HFF-Myc (cell line): ENCODE data around the gene PDE3B.
"Not testable (repeated sequence)": the region's sequence is repeated elsewhere in the genome, so short reads cannot be mapped to it uniquely, and the experiment has no call there.

Experiments
- DNase-seq: peaks from one replicate; pipeline ENCODE4 v3.0.0-alpha.2; 2011; ENCODE audit warnings: low read depth; ENCODE audit errors: extremely low read depth
- H3K4me3 ChIP-seq: replicated peaks from 2 replicates; pipeline ENCODE4 v1.5.1; 2011; ENCODE audit warnings: low read depth, mild to moderate bottlenecking, control low read depth, low read length
- TF ChIP-seq, protein P1 (sequence below): IDR thresholded peaks from 2 replicates; pipeline ENCODE4 v1.5.1; 2012; ENCODE audit warnings: mild to moderate bottlenecking, low read depth, low read length, control low read depth; ENCODE audit errors: missing control alignments

Gene PDE3B

DNA sequence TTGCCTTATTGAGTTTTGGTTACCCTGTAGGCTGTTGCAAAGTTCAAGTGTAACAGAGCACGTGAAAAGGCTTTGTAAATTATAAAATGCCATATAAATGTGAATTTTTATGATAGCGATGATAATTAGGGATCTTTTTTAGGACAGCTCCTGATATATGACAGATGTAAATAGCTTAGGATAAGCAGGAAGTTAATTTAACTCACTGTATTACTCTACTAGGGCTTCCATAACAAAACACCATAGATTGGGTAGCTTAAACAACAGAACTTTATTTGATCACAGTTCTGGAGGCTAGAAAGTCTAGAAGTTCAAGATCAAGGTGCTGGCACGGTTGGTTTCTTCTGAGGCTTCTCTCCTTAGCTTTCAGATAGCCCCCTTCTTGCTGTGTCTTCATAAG lies 17.0 kb upstream of the PDE3B start:
- TF ChIP-seq, protein P1, sequence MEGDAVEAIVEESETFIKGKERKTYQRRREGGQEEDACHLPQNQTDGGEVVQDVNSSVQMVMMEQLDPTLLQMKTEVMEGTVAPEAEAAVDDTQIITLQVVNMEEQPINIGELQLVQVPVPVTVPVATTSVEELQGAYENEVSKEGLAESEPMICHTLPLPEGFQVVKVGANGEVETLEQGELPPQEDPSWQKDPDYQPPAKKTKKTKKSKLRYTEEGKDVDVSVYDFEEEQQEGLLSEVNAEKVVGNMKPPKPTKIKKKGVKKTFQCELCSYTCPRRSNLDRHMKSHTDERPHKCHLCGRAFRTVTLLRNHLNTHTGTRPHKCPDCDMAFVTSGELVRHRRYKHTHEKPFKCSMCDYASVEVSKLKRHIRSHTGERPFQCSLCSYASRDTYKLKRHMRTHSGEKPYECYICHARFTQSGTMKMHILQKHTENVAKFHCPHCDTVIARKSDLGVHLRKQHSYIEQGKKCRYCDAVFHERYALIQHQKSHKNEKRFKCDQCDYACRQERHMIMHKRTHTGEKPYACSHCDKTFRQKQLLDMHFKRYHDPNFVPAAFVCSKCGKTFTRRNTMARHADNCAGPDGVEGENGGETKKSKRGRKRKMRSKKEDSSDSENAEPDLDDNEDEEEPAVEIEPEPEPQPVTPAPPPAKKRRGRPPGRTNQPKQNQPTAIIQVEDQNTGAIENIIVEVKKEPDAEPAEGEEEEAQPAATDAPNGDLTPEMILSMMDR: no peak
- DNase-seq: no peak
- H3K4me3 ChIP-seq: no peak overlapping the region

DNA sequence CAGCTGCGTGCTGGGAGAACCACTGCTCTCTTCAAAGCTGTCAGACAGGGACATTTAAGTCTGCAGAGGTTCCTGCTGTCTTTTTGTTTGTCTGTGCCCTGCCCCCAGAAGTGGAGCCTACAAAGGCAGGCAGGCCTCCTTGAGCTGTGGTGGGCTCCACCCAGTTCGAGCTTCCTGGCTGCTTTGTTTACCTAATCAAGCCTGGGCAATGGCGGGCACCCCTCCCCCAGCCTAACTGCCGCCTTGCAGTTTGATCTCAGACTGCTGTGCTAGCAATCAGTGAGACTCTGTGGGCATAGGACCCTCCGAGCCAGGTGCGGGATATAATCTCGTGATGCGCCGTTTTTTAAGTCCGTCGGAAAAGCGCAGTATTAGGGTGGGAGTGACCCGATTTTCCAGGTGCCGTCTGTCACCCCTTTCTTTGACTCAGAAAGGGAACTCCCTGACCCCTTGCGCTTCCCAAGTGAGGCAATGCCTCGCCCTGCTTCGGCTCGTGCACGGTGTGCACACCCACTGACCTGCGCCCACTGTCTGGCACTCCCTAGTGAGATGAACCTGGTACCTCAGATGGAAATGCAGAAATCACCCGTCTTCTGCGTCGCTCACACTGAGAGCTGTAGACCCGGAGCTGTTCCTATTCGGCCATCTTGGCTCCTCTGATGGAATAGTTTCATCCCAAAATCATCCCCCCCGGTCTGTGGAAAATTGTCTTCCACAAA lies 9.9 kb upstream of the PDE3B start:
- H3K4me3 ChIP-seq, DNase-seq: not testable (repeated sequence)

DNA sequence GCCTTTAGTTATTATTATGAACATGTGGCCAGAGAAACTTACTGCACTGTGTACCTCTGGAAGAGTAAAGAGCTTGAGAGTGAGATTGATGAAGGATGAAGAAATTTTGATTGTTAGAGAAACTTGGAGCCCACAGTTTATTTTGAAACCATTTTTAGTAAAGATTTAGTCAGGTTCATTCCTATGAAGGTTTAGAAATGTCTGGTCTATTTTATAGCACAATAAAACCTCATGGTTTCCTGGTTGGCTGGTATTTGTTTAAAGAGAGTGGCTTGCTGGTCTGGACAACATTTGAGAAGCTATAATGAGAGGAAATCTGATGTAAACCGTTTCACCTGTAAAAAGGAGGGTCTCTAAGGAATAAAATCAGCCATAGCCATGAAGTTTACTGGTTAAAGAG lies 8.8 kb upstream of the PDE3B start:
- TF ChIP-seq, protein P1: no peak
- no peak for DNase-seq
- H3K4me3 ChIP-seq: no peak overlapping the region

DNA sequence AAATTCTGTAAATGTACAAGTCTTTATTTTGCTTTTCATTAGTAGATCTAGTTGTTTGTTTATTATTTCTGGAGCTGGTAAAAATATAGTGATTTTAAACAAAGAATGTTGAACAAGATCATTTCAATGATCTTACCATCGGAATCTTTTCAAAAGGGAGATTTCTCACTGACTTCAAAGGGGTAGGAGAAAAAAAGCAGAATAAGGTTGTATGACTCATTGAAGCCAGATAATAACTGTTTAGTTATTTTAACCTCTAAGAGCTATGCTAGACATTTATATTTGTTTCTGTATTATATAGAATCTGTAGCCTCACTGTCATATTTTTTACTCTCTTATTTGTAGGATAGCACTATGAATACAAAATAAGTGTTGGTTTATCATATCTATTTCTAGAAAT lies 8.1 kb upstream of the PDE3B start:
- no peak for DNase-seq
- TF ChIP-seq, protein P1: no peak

DNA sequence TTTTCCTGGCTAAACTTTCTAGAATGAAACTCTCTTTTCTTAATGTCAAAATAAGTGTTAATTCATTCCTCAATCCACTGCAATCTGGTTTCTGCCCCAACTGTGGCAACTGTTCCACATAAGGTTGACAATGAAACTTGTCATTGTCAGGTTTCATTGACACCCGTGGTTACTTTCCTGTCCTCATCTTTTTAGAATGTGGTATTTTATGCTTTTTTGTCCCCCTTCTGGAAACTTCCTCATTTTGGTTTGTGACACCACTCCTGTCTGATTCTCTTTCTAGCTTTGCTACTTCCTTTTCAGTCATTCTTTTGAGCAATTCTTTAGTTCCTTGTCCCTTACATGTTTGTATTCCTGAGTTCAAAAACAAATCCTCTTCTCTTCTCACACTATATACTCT lies 7.5 kb upstream of the PDE3B start:
- DNase-seq: no peak
- TF ChIP-seq, protein P1: no peak
- H3K4me3 ChIP-seq: no peak overlapping the region

More for the DNA sequence above, 8.1 kb upstream of the PDE3B start:
- H3K4me3 ChIP-seq: no peak overlapping the region

DNA sequence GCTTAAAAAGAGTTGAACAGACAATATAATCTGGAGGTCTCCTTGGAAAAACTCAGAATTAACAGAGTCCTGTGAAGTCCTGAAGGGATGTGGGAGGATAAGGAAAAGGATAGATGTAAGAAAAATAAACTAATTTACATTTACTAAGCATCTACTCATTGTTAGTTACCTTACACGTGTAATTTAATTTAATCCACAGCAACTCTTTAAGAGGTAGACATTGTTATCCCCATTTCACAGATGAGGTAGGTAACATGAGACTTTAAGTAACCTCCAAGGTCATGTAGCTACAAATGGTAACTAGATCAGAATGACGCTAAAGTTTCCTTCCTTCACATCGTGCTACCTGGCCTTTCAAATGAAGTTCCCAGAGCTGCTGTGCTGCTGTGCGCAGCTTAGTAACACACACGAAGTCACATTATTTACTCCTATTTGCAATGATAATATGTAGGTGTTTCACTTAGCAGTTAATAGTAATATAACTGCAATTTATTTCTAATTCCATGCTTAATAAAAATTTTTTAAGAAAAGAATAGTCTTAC lies 5.7 kb upstream of the PDE3B start:
- TF ChIP-seq, protein P1: no peak
- H3K4me3 ChIP-seq: no peak overlapping the region

DNA sequence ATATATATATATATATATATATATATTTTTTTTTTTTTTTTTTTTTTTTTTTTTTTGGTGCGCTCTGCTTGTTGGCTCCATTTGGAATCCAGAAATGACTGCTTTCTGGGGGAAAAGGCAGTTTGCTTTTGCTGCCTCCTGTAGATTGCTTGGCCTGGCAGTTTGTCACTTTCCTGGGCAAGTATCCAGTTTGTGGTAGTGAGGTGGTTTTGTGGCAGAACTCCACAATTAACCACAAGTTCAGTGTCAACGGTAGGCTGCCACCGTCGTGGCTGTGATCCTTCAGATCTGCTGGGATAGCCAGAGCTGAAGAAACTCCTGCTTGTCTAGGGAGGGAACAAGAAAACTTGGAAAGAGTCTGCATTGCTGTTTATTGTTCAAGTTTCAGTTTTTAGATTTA lies 5.0 kb upstream of the PDE3B start:
- TF ChIP-seq, protein P1: no peak
- no peak overlapping the region for H3K4me3 ChIP-seq
- no peak for DNase-seq

More for the DNA sequence above, 5.7 kb upstream of the PDE3B start:
- no peak for DNase-seq
